HG03025 (cell line): ENCODE measurements around the gene DDN.

ENCODE experiments used
- ATAC-seq: cut with Tn5 transposase; IDR thresholded peaks from one replicate; pipeline ENCODE4 v1.9.1; 2021; ENCODE audit warnings: mild to moderate bottlenecking, moderate library complexity; ENCODE audit not compliant: unreplicated experiment, low FRiP score

DDN gene

DNA sequence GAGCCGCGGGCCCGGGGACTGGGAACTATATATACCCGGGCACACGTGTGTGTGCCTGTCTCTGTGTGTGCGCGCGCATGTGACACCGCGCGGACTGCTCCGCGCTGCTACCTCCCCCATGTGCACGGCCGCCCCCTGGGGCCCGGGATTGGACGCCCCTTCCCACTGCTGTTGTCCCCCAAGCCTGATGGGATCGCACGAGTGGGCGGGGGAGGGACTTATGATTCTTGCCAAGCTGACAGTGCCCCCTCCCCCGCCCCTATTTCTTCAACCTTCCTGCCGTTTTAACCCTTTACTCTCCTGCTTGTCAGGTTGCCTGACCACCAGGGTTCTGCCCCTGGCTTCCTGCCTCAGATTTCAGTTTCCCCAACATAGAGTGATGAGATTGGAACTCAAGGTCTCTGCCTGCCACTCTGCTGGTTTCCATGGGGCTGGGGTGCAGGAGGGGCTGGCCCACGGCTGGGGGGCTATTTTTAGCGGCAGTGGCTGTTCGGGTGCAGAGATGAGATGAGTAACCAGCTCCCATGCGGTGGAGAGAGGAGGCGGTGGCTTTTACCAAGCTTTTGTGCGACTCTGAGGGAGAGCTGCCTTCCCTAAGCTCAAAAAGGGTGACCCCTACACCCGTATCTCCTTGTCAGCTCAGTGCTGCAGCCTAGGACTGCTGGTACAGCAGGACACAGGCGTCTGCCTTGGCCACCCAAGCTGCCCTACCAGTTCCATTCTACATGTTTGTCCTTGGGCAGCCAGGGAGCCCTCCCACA, at the start of gene DDN:
Gene DDN (minus strand): TSS at position 5 of the 761 bp plus-strand sequence. CDS start 88 bp downstream, outside the sequence.
- no peak for ATAC-seq

GRCh38 chr12:49048953-49049352, 49.8 kb upstream of the DDN start:
- ATAC-seq = no peak

- no peak for ATAC-seq
These were observed 47.1 kb upstream of the DDN start for GRCh38 chr12:49046129-49046895.

DNA sequence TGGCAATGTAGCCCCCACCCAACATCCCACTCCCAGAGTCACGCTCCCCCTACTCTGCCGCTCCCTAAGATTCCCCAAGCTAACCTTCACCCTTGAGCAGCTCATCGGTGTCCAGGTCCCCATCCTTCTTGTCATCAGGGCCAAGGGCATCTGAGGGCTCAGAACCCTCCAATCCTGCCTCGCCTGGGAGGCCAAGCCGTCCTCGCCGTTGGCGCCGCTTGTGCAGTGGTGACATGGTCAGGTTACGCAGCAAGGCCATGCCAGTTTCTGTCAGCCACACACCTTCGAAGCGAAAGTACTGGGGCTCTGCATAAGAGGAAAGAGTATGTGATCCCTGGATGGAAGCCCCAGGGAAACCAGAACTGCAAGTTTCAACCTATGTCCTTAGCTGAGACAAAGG, 45.5 kb upstream of the DDN start:
- no peak for ATAC-seq

DNA sequence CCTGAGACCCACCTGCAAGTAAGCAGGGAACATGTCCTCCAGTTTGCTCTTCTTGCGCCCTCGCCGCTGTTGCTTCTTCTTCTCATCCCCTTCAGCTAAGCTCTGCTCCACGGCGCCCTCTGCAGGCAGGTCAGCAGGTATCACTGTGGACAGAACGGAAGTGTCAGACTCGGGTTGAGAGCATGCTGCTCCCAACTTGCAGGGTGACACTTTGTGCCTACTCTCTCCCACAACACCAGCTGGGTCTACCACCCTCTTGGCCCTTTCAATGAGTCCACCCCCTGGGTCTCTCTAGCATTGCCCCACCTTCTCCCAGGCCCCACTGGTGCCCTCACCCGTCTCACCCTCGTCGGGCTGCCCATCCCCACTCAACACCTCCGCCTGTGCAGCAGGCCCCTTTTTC, 44.7 kb upstream of the DDN start:
- no peak for ATAC-seq

- ATAC-seq = no peak
These were observed 44.1 kb upstream of the DDN start for GRCh38 chr12:49043241-49043640.

- no peak for ATAC-seq
These were observed 42.8 kb upstream of the DDN start for GRCh38 chr12:49041881-49042484.

- no peak for ATAC-seq
These were observed 42.1 kb upstream of the DDN start for GRCh38 chr12:49041036-49041880.

DNA sequence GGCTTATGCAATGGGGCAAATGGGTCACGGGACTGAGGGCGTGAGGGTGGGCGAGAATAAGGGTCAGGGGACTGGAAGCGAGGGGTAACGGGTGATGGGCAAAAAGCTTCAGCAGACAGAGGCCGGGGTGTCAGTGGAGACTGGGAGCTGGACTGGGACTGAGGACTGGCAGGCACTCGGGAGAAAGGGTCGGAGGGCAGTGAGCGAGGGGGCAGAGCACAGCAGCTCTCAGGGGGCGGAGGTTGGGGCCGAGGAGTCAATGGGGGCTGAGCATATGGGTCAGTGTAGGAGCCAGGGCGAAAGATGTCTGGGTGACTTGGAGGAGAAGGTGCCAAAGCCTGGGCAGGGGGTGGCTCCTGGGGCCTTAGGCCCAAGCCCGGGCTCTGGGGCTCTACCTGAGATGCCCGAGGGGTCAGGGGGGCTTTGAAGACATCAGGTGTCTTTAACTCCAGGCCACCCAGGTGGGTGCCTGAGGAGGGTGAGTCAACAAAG, 41.2 kb upstream of the DDN start:
- ATAC-seq = no peak

DNA sequence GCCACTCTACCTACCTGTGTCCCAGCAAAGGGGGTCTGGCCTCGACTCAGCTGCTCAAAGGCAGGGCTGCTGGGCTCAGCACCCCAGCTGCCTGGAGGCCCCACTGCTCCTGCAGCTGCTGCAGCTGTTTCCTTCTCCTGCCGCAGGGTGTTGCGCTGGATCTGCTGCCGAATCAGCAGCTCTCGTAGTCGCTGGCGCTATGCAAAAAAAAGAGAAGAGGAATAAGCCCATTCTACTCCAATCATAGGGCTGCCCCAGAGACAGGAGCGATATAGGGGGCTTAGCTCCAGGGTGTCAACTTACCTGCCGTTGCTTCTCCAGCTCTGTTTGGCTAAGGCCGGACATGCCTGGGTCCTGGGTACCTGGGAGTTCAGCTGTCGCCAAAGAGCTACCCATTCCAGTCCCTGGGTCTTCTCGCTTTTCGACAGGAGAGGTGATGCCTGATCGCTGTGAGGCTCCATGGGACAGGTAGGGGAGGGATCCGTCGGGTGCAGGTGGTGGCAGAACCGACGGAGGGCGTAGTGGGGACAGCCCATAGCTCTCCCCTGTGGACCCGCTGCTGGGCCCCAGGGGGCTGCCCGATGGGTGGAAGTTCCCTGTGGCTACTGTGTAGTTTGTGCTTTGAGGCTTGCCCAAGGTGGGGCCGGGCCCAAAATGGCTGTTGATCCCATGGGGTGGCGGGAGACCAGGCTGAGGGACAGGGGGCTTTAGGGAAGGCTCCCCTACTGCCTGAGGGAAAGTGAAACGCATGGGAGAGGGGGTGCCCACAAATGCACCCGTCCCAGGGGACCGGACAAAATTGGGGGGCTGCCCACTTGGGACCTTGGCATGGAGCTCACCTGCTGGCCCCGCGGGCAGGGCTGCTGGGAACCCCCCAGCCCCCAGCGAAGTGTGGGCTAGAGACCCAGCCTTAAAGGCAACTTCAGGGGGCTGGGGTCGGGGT, 40.5 kb upstream of the DDN start:
- ATAC-seq = no peak

DNA sequence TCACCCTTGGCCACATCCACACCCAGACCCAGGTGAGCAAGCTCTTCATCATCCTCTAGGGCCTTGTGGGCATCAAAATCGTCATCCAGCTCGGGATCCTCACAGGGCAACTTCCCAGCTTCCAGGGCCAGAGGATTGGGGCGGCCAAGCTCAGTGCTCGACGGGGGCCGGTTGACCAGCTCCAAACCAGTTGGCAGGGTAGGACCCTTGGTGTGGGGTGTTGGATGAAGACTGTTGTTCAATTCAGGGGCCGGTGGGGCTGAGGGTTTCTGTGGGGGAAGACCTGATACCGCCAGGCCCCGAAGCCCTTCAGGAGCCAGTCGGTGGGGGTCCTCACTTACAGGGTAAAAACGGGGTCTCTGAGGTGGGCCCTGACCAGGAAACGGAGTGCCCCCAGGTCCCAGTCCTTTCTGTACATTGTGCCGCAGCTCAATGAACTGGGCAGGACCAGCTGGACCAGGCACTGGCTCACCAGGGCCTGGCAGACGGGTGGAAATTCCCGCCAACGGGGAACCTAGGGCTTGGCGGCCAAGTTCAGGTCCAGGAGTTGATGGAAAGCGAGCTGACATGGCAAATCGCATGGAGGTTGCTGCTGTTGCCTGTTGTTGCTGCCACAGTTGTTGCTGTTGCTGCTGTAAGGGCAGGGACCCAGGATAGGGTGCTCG, 39.2 kb upstream of the DDN start:
- ATAC-seq = no peak

- no peak for ATAC-seq
These were observed 38.7 kb upstream of the DDN start for GRCh38 chr12:49037947-49038237.

- ATAC-seq = no peak
These were observed 38.2 kb upstream of the DDN start for GRCh38 chr12:49037111-49037946.

DNA sequence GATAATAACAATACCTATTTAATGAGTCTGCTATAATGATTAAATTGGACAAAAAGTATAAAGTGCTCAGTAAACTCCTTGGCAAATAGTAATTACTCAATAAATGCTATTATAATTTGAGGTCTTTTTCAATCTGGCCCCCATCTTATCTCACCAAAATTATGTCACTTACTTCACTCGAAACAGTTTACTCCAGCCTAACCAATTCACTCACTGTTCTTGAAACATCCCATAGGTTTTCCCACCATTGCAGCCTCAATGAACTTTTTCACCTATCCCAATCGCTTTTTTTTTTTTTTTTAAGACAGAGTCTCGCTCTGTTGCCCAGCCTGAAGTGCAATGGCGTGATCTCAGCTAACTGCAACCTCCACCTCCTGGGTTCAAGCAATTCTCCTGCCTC, 36.9 kb upstream of the DDN start:
- no peak for ATAC-seq

DNA sequence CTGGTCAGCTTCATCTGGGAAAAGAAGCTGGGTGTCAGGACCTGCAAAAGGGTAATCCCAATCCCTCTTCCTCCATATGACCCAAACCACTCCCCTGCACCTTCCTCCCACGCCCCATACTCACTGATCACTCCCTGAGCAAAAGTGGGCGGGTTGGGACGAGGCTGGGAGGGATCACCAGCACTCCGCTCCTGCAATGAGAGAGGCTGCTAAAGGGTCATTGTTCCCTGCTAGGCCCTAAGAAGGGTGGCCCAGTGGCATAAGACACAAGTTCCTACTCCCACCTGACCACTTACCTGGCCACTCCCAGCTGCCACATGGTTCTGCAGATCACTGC, 35.1 kb upstream of the DDN start:
- no peak for ATAC-seq

DNA sequence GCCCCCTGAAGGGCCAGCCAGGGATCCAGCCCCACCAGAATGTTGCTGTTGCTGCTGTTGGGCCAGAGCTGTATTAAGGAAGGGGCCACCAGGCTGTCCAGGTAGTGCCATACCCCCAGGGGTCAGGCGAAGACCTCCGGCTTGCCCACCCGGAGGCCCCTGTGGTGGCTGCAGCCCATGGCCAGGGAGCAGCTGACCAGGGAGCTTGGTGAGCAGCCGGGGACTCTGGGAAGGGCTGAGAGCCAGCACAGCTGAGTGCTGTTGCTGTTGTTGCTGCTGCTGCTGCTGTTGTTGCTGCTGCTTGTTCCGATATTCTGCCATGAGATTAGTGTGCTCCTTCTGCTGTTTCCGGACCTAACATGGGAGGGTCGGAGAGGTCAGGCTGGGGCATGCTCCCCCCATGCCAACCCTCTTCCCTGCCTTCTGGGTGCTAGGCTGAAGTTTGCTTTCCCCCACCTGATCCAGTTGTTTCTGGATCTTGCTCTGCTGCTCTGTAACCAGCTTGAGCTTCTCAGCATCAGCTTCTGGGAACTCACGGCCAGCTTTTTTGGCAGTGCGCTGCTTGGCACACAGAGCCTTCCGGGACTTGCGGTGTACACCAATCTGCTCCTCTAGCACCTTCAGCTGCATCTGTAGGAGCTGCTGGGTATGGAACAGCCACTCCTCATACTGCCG, 34.6 kb upstream of the DDN start:
- no peak for ATAC-seq

DNA sequence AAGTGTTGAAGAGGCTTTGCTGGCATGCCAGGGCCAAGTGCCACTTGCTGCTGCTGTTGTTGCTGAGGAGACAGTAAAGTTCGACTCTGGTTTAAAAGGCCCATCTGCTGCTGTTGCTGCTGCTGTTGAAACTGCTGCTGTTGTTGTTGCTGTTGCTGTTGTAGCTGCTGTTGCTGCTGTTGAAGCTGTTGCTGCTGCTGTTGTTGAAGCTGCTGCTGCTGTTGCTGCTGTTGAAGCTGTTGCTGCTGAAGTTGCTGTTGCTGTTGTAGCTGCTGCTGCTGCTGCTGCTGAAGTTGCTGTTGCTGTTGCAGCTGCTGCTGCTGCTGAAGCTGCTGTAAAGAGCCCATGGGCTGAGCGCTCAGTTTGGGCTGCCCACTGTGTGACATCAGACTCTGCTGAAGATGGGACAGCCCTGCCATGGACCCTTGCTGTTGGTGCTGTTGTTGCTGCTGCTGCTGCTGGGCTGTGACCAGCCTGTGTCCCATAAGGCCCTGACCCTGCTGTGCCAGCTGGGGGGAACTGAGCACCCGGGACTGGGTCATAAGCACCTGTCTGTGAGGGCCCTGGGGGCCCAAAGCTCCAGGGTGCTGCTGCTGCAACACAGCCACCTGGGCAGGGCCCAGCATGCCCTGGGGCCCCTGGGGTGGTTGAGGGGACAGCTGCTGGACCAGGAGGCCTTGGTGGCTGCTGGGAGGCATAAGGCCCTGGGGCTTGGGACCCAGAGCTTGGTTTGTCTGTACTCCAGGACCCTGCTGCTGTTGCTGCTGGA, 33.7 kb upstream of the DDN start:
- ATAC-seq = no peak
